Dendritic cell treated with granulocyte-macrophage colony-stimulating factor and Interleukin-4, amounts not matched to agents 40 ng/mL and 50 ng/mL, for 4 days (primary cell): ENCODE results near the gene NKX2-1.

Experiments
- H3K27ac Mint-ChIP-seq: one replicate; pipeline ENCODE4 v1.8.0; 2022; ENCODE audit warnings: mild to moderate bottlenecking, mixed read lengths
- H3K27me3 Mint-ChIP-seq: one replicate; pipeline ENCODE4 v1.8.0; 2022; ENCODE audit warnings: mild to moderate bottlenecking, mixed read lengths
- H3K36me3 Mint-ChIP-seq: one replicate; pipeline ENCODE4 v1.8.0; 2022; ENCODE audit warnings: low read depth, mixed read lengths
- H3K4me1 Mint-ChIP-seq: one replicate; pipeline ENCODE4 v1.8.0; 2022; ENCODE audit warnings: low read depth, mixed read lengths
- H3K4me3 Mint-ChIP-seq: one replicate; pipeline ENCODE4 v1.8.0; 2022; ENCODE audit warnings: mild to moderate bottlenecking, moderate library complexity, mixed read lengths
- H3K9me3 Mint-ChIP-seq: one replicate; pipeline ENCODE4 v1.8.0; 2022; ENCODE audit warnings: mixed read lengths
- intact Hi-C: fragments of 100-400 bp; cut with micrococcal nuclease; formaldehyde crosslinking; loops from one replicate; pipeline ENCODE4 v1.15.0; 2022

The NKX2-1 gene

GRCh38 chr14:36522347-36522971 is 2.4 kb upstream of the NKX2-1 start:
- Mint-ChIP-seq H3K36me3 (no peaks in the 10 kb centered on the region), H3K4me1 (no peaks in the 10 kb centered on the region), H3K27ac (no peak overlapping the region), H3K9me3 (no peaks in the 10 kb centered on the region), H3K4me3 (no peak overlapping the region), H3K27me3 (peaks cover 99% of the 10 kb centered on the region)
- intact Hi-C loops, result no loop called here

GRCh38 chr14:36521598-36522345 is 1.7 kb upstream of the NKX2-1 start:
- no peaks in the 10 kb centered on the region for H3K36me3 Mint-ChIP-seq
- no peak overlapping the region for H3K27ac Mint-ChIP-seq
- H3K4me1 Mint-ChIP-seq, result no peaks in the 10 kb centered on the region
- H3K27me3 Mint-ChIP-seq, result peaks cover 98% of the 10 kb centered on the region
- no peaks in the 10 kb centered on the region for H3K9me3 Mint-ChIP-seq
- intact Hi-C loops, result no loop called here
- no peak overlapping the region for H3K4me3 Mint-ChIP-seq

GRCh38 chr14:36520601-36521525 is 831 bp upstream of the NKX2-1 start:
- Mint-ChIP-seq H3K4me3 (no peak overlapping the region), H3K4me1 (no peaks in the 10 kb centered on the region)

GRCh38 chr14:36518586-36519430 is 1.2 kb downstream of the NKX2-1 start:
- H3K27ac Mint-ChIP-seq, result no peak overlapping the region
- intact Hi-C loops, result no loop called here
- peaks cover 96% of the 10 kb centered on the region for H3K27me3 Mint-ChIP-seq
- no peaks in the 10 kb centered on the region for H3K36me3 Mint-ChIP-seq
- no peak overlapping the region for H3K4me3 Mint-ChIP-seq
- no peaks in the 10 kb centered on the region for H3K4me1 Mint-ChIP-seq
- no peaks in the 10 kb centered on the region for H3K9me3 Mint-ChIP-seq

More at GRCh38 chr14:36520601-36521525, 831 bp upstream of the NKX2-1 start:
- intact Hi-C loops, result no loop called here
- Mint-ChIP-seq H3K27ac (no peak overlapping the region), H3K9me3 (no peaks in the 10 kb centered on the region), H3K27me3 (peaks cover 97% of the 10 kb centered on the region), H3K36me3 (no peaks in the 10 kb centered on the region)

GRCh38 chr14:36518031-36518585 is 1.9 kb downstream of the NKX2-1 start:
- Mint-ChIP-seq H3K4me1 (no peaks in the 10 kb centered on the region), H3K4me3 (no peak overlapping the region), H3K9me3 (no peaks in the 10 kb centered on the region), H3K36me3 (no peaks in the 10 kb centered on the region), H3K27ac (no peak overlapping the region), H3K27me3 (peaks cover 96% of the 10 kb centered on the region)
- intact Hi-C loops, result no loop called here

GRCh38 chr14:36517242-36518030 is 2.6 kb downstream of the NKX2-1 start:
- H3K4me1 Mint-ChIP-seq, result no peaks in the 10 kb centered on the region
- intact Hi-C loops, result no loop called here
- no peaks in the 10 kb centered on the region for H3K9me3 Mint-ChIP-seq
- no peak overlapping the region for H3K27ac Mint-ChIP-seq
- no peak overlapping the region for H3K4me3 Mint-ChIP-seq
- H3K27me3 Mint-ChIP-seq, result peaks cover 96% of the 10 kb centered on the region
- H3K36me3 Mint-ChIP-seq, result no peaks in the 10 kb centered on the region

- intact Hi-C loops, result no loop called here
- Mint-ChIP-seq H3K4me1 (no peaks in the 10 kb centered on the region), H3K36me3 (no peaks in the 10 kb centered on the region), H3K27me3 (peaks cover 96% of the 10 kb centered on the region), H3K27ac (no peak overlapping the region), H3K9me3 (no peaks in the 10 kb centered on the region), H3K4me3 (no peak overlapping the region)
Observed at GRCh38 chr14:36516719-36517241, 3.3 kb downstream of the NKX2-1 start.

- intact Hi-C loops, result no loop called here
- Mint-ChIP-seq H3K9me3 (no peaks in the 10 kb centered on the region), H3K4me3 (no peak overlapping the region), H3K4me1 (no peaks in the 10 kb centered on the region), H3K36me3 (no peaks in the 10 kb centered on the region), H3K27me3 (peaks cover 90% of the 10 kb centered on the region), H3K27ac (no peak overlapping the region)
Observed at GRCh38 chr14:36515896-36516718, 3.9 kb downstream of the NKX2-1 start.

GRCh38 chr14:36515105-36515593 is 4.9 kb downstream of the NKX2-1 start:
- intact Hi-C loops, result no loop called here
- H3K27me3 Mint-ChIP-seq, result peaks cover 89% of the 10 kb centered on the region
- H3K27ac Mint-ChIP-seq, result no peak overlapping the region
- H3K4me1 Mint-ChIP-seq, result no peaks in the 10 kb centered on the region
- no peaks in the 10 kb centered on the region for H3K9me3 Mint-ChIP-seq
- H3K36me3 Mint-ChIP-seq, result no peaks in the 10 kb centered on the region
- H3K4me3 Mint-ChIP-seq, result no peak overlapping the region

- intact Hi-C loops, result no loop called here
- H3K4me3 Mint-ChIP-seq, result no peak overlapping the region
Observed at GRCh38 chr14:36514278-36515104, 5.5 kb downstream of the NKX2-1 start.

More at GRCh38 chr14:36514278-36515104, 5.5 kb downstream of the NKX2-1 start:
- H3K27me3 Mint-ChIP-seq, result peaks cover 89% of the 10 kb centered on the region
- H3K9me3 Mint-ChIP-seq, result no peaks in the 10 kb centered on the region
- H3K4me1 Mint-ChIP-seq, result no peaks in the 10 kb centered on the region
- no peaks in the 10 kb centered on the region for H3K36me3 Mint-ChIP-seq
- H3K27ac Mint-ChIP-seq, result no peak overlapping the region
